H9 (cell line): ENCODE results near the gene OVCH2. TPM values are rescaled to one million over a fixed set of nuclear protein-coding genes. Genes with fewer than 3 reads are reported as not detected.

Experiments
- DNase-seq: peaks from one replicate; pipeline ENCODE4 v3.0.0-alpha.2; 2017
- H2AFZ ChIP-seq: one replicate; pipeline ENCODE4 v1.6.1; 2013; ENCODE audit warnings: mild to moderate bottlenecking, low read length, control low read depth, moderate library complexity
- H2AK5ac ChIP-seq: 2 replicates; pipeline ENCODE4 v1.6.1; 2013; ENCODE audit warnings: low read length, control low read depth, mixed read lengths; ENCODE audit not compliant: insufficient read length
- H2BK120ac ChIP-seq: one replicate; pipeline ENCODE4 v1.6.1; 2013; ENCODE audit warnings: low read depth, mild to moderate bottlenecking, low read length, control low read depth, inconsistent platforms; ENCODE audit not compliant: poor library complexity, severe bottlenecking
- H2BK12ac ChIP-seq: 2 replicates; pipeline ENCODE4 v1.6.1; 2013; ENCODE audit warnings: low read length, control low read depth, mixed read lengths, low read depth; ENCODE audit not compliant: insufficient read length
- H2BK15ac ChIP-seq: 2 replicates; pipeline ENCODE4 v1.6.1; 2013; ENCODE audit warnings: low read depth, low read length, control low read depth
- H2BK20ac ChIP-seq: one replicate; pipeline ENCODE4 v1.6.1; 2013; ENCODE audit warnings: low read depth, mild to moderate bottlenecking, low read length, control low read depth, inconsistent platforms; ENCODE audit not compliant: poor library complexity, severe bottlenecking
- H2BK5ac ChIP-seq: 2 replicates; pipeline ENCODE4 v1.6.1; 2013; ENCODE audit warnings: low read length, control low read depth, mixed read lengths; ENCODE audit not compliant: insufficient read length
- H3K14ac ChIP-seq: 2 replicates; pipeline ENCODE4 v1.6.1; 2013; ENCODE audit warnings: low read length, control low read depth; ENCODE audit not compliant: insufficient read depth
- H3K18ac ChIP-seq: 2 replicates; pipeline ENCODE4 v1.6.1; 2013; ENCODE audit warnings: low read depth, mild to moderate bottlenecking, mixed read lengths, low read length, control low read depth; ENCODE audit not compliant: insufficient read length
- H3K23ac ChIP-seq: 2 replicates; pipeline ENCODE4 v1.6.1; 2013; ENCODE audit warnings: low read length, control low read depth, mixed read lengths, low read depth; ENCODE audit not compliant: insufficient read length
- H3K23me2 ChIP-seq: 2 replicates; pipeline ENCODE4 v1.6.1; 2013; ENCODE audit warnings: low read depth, mild to moderate bottlenecking, mixed read lengths, low read length, control low read depth; ENCODE audit not compliant: insufficient read length, poor library complexity, severe bottlenecking
- H3K27ac ChIP-seq: 2 replicates; pipeline ENCODE4 v1.5.1; 2013; ENCODE audit warnings: low read length, control low read depth, mixed read lengths, low read depth; ENCODE audit not compliant: insufficient read length
- H3K27me3 ChIP-seq: 2 replicates; pipeline ENCODE4 v1.6.1; 2013; ENCODE audit warnings: low read length, control low read depth, inconsistent platforms; ENCODE audit not compliant: insufficient read depth
- H3K4ac ChIP-seq: 2 replicates; pipeline ENCODE4 v1.6.1; 2013; ENCODE audit warnings: low read depth, mild to moderate bottlenecking, control low read depth, inconsistent platforms, low read length, moderate library complexity
- H3K4me1 ChIP-seq: 2 replicates; pipeline ENCODE4 v1.6.1; 2013; ENCODE audit warnings: low read length, control low read depth, inconsistent platforms; ENCODE audit not compliant: insufficient read depth
- H3K4me2 ChIP-seq: 2 replicates; pipeline ENCODE4 v1.6.1; 2013; ENCODE audit warnings: low read length, control low read depth, mixed read lengths; ENCODE audit not compliant: insufficient read length, insufficient read depth
- H3K56ac ChIP-seq: 2 replicates; pipeline ENCODE4 v1.6.1; 2013; ENCODE audit warnings: low read depth, mild to moderate bottlenecking, mixed read lengths, low read length, control low read depth; ENCODE audit not compliant: insufficient read length
- H3K79me1 ChIP-seq: 2 replicates; pipeline ENCODE4 v1.6.1; 2013; ENCODE audit warnings: low read depth, mild to moderate bottlenecking, moderate library complexity, low read length, control low read depth, inconsistent platforms; ENCODE audit not compliant: insufficient read depth, poor library complexity, severe bottlenecking
- H3K79me2 ChIP-seq: 2 replicates; pipeline ENCODE4 v1.6.1; 2013; ENCODE audit warnings: low read length, control low read depth, inconsistent platforms; ENCODE audit not compliant: insufficient read depth
- H3K9ac ChIP-seq: 2 replicates; pipeline ENCODE4 v1.6.1; 2013; ENCODE audit warnings: low read length, control low read depth, mixed read lengths; ENCODE audit not compliant: insufficient read length; ENCODE audit errors: extremely low read depth
- H3K9me3 ChIP-seq: one replicate; pipeline ENCODE4 v1.6.1; 2013; ENCODE audit warnings: low read depth, low read length, inconsistent platforms; ENCODE audit not compliant: control insufficient read depth
- H3T11ph ChIP-seq: one replicate; pipeline ENCODE4 v1.6.1; 2013; ENCODE audit warnings: mild to moderate bottlenecking, low read length, control low read depth, inconsistent platforms
- H4K20me1 ChIP-seq: one replicate; pipeline ENCODE4 v1.6.1; 2013; ENCODE audit not compliant: control insufficient read depth, insufficient read length, insufficient read depth
- H4K5ac ChIP-seq: 2 replicates; pipeline ENCODE4 v1.6.1; 2013; ENCODE audit warnings: low read depth, mild to moderate bottlenecking, mixed read lengths, low read length, control low read depth; ENCODE audit not compliant: insufficient read length
- H4K8ac ChIP-seq: replicated peaks from 2 replicates; pipeline ENCODE4 v1.6.1; 2013; ENCODE audit warnings: low read length, control low read depth, mixed read lengths, low read depth; ENCODE audit not compliant: insufficient read length
- H4K91ac ChIP-seq: 2 replicates; pipeline ENCODE4 v1.6.1; 2013; ENCODE audit warnings: low read depth, mild to moderate bottlenecking, moderate library complexity, mixed read lengths, low read length, control low read depth; ENCODE audit not compliant: insufficient read length
- H3K27ac Mint-ChIP-seq, 3 experiments: 2 replicates in 2 of 3; 3 replicates in 1 of 3; pipeline ENCODE4 v1.8.0; 2020 to 2021; ENCODE audit warnings: mixed read lengths in 3 of 3, mild to moderate bottlenecking in 1 of 3, moderate library complexity in 1 of 3
- H3K27me3 Mint-ChIP-seq: 2 replicates; pipeline ENCODE4 v1.8.0; 2021; ENCODE audit warnings: low read depth, mild to moderate bottlenecking, moderate library complexity, mixed read lengths
- H3K36me3 Mint-ChIP-seq, 3 experiments: 2 replicates in 2 of 3; 3 replicates in 1 of 3; pipeline ENCODE4 v1.8.0; 2020 to 2021; ENCODE audit warnings: low read depth in 3 of 3, mixed read lengths in 3 of 3; ENCODE audit not compliant: insufficient read depth in 1 of 3
- H3K4me1 Mint-ChIP-seq, 2 experiments: 2 replicates each; pipeline ENCODE4 v1.8.0; 2020; ENCODE audit warnings: mixed read lengths in 2 of 2
- H3K4me3 Mint-ChIP-seq, 2 experiments: 2 replicates in 1 of 2; 3 replicates in 1 of 2; pipeline ENCODE4 v1.8.0; 2020 to 2021; ENCODE audit warnings: mild to moderate bottlenecking in 2 of 2, mixed read lengths in 2 of 2, moderate library complexity in 1 of 2
- H3K9me3 Mint-ChIP-seq, 2 experiments: 2 replicates in 1 of 2; 3 replicates in 1 of 2; pipeline ENCODE4 v1.8.0; 2020; ENCODE audit warnings: mild to moderate bottlenecking in 2 of 2, mixed read lengths in 2 of 2, moderate library complexity in 1 of 2
- WGBS: extraction: QIAGEN DNeasy Blood & Tissue Kit; methylation state at CpG from one replicate; pipeline ENCODE4 v1.1.7; 2013; ENCODE audit warnings: missing lambda C conversion rate, low lambda C conversion rate, mixed read lengths; ENCODE audit not compliant: insufficient read length; ENCODE audit errors: extremely low coverage; 5-methylcytosine and 5-hydroxymethylcytosine counted together
- total RNA-seq: library from RNA; stranded (reverse); gene quantifications from 2 replicates; pipeline ENCODE4 v1.2.1, GENCODE V29; 2021
- TF ChIP-seq, protein P1 (sequence below): fragments of 200-600 bp; sonication (generic); conservative IDR thresholded peaks from 3 replicates; pipeline ENCODE4 v1.8.0; 2021; ENCODE audit warnings: antibody characterized with exemption, mild to moderate bottlenecking

Gene OVCH2
- total RNA-seq, 1 experiment from 2014 or later = 0.46 TPM

DNA sequence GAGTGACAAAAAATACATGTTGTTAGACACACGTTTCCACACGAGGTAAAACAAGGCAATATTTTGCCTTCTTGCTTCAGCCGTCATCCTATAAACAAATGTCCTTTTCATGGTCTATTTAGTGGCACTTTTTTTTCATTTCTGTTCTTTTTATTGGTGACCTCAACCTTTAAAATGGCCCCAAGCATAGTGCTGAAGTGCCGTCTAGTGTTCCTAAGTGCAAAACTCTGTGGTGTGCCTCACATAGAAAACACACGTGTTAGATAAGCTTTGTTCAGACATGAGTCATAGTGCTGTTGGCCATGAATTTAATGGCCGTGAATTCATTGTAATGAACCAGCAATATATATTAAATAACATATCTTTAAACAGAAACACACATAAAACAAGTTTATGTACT is 15.6 kb downstream of the OVCH2 start:
- no peak overlapping the region for H2AFZ ChIP-seq
- no peak overlapping the region for H3K9ac ChIP-seq
- no peaks in the 10 kb centered on the region for H3K27me3 ChIP-seq
- WGBS = no CpG with 5 or more reads among the region's 6 CpGs
- H3K14ac ChIP-seq = no peak overlapping the region
- no peak overlapping the region for H2BK5ac ChIP-seq
- Mint-ChIP-seq H3K36me3 (no peaks in the 10 kb centered on the region), H3K27me3 (peaks cover 13% of the 10 kb centered on the region; the same call in 1 of the 2 replicates), H3K4me1 (peaks cover 31 to 34% of the 10 kb centered on the region in 2 experiments), H3K9me3 (no peaks in the 10 kb centered on the region; a peak in 1 of 5 replicates), H3K4me3 (no peak overlapping the region), H3K27ac (no peak overlapping the region)
- H3K4me1 ChIP-seq = no peaks in the 10 kb centered on the region
- no peak overlapping the region for H3T11ph ChIP-seq
- H3K9me3 ChIP-seq = no peaks in the 10 kb centered on the region
- TF ChIP-seq, protein P1, sequence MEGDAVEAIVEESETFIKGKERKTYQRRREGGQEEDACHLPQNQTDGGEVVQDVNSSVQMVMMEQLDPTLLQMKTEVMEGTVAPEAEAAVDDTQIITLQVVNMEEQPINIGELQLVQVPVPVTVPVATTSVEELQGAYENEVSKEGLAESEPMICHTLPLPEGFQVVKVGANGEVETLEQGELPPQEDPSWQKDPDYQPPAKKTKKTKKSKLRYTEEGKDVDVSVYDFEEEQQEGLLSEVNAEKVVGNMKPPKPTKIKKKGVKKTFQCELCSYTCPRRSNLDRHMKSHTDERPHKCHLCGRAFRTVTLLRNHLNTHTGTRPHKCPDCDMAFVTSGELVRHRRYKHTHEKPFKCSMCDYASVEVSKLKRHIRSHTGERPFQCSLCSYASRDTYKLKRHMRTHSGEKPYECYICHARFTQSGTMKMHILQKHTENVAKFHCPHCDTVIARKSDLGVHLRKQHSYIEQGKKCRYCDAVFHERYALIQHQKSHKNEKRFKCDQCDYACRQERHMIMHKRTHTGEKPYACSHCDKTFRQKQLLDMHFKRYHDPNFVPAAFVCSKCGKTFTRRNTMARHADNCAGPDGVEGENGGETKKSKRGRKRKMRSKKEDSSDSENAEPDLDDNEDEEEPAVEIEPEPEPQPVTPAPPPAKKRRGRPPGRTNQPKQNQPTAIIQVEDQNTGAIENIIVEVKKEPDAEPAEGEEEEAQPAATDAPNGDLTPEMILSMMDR = peak; percentile 42
- no peak overlapping the region for H4K91ac ChIP-seq
- no peak overlapping the region for H2BK12ac ChIP-seq
- no peak overlapping the region for H3K56ac ChIP-seq
- no peaks in the 10 kb centered on the region for H3K79me1 ChIP-seq
- no peaks in the 10 kb centered on the region for H3K79me2 ChIP-seq
- no peak overlapping the region for H2AK5ac ChIP-seq
- no peak overlapping the region for H2BK120ac ChIP-seq
- H3K23me2 ChIP-seq = no peaks in the 10 kb centered on the region
- no peak overlapping the region for H3K4ac ChIP-seq
- H3K23ac ChIP-seq = no peak overlapping the region
- H3K27ac ChIP-seq = no peak overlapping the region
- H4K20me1 ChIP-seq = no peaks in the 10 kb centered on the region
- no peak overlapping the region for H2BK20ac ChIP-seq
- no peak overlapping the region for H3K4me2 ChIP-seq
- no peak overlapping the region for H2BK15ac ChIP-seq
- H4K8ac ChIP-seq = no peak overlapping the region
- no peak overlapping the region for H4K5ac ChIP-seq
- no peak for DNase-seq
- no peak overlapping the region for H3K18ac ChIP-seq
